Measurements from ENCODE around the gene CIC. TPM values are rescaled to one million over a fixed set of nuclear protein-coding genes. Genes with fewer than 3 reads are reported as not detected.

CIC gene
- polyA plus RNA-seq (2013, experiment 1 of 2) = 55.2 TPM
- 52.0 TPM for polyA plus RNA-seq (2013, experiment 2 of 2)

- no peak within 1 kb of the TSS for H3K23ac ChIP-seq (ENCODE audit: low read length in 2 of 2)
- peak within 1 kb of the TSS; percentile 81 for H3K4me2 ChIP-seq (ENCODE audit: low read length, poor library complexity, severe bottlenecking)
- H2BK12ac ChIP-seq (ENCODE audit: low read length in 2 of 2) = peak within 1 kb of the TSS; percentile 87 to 92
- H2BK120ac ChIP-seq (ENCODE audit: low read depth, low read length) = peak within 1 kb of the TSS; percentile 99
- H2BK15ac ChIP-seq (ENCODE audit: low read depth, poor library complexity, severe bottlenecking) = peak within 1 kb of the TSS; percentile 95
- H2AFZ ChIP-seq (ENCODE audit: low read depth, low read length) = peak within 1 kb of the TSS; percentile 87
- peak; percentile 100 for DNase-seq
- 1% methylated on average over 52 of the region's 52 CpGs for WGBS
- H3K36me3 ChIP-seq (ENCODE audit: control insufficient read depth in 1 of 2, insufficient read depth in 2 of 2, low read depth in 1 of 2, low read length in 2 of 2) = peaks cover 18 to 26% of the 10 kb centered on the region in 2 experiments
- H3K4ac ChIP-seq (ENCODE audit: low read depth in 1 of 2, low read length in 2 of 2) = peak within 1 kb of the TSS; percentile 96
- peaks cover 37% of the 10 kb centered on the region for H3K4me1 ChIP-seq (ENCODE audit: control insufficient read depth, insufficient read depth, low read depth, low read length)
- no peaks in the 10 kb centered on the region for H3K27me3 ChIP-seq (ENCODE audit: control insufficient read depth in 1 of 2, insufficient read depth in 1 of 2, low read length in 2 of 2)
- H3K4me3 ChIP-seq (ENCODE audit: insufficient read depth in 1 of 2, low read depth in 1 of 2, low read length in 2 of 2) = peak within 1 kb of the TSS; percentile 67 to 96
- H3K9me3 ChIP-seq (ENCODE audit: control insufficient read depth, low read length) = no peaks in the 10 kb centered on the region
- H3K27ac ChIP-seq (ENCODE audit: low read length, poor library complexity, severe bottlenecking) = peak within 1 kb of the TSS; percentile 100
- H3K14ac ChIP-seq (ENCODE audit: low read length in 2 of 2) = peak within 1 kb of the TSS in 1 of 2 experiments; percentile 93
- H2AK5ac ChIP-seq (ENCODE audit: low read length, severe bottlenecking) = peak within 1 kb of the TSS; percentile 95
- peak within 1 kb of the TSS; percentile 99 for H2BK5ac ChIP-seq (ENCODE audit: low read depth, low read length, poor library complexity, severe bottlenecking)
- H3K79me1 ChIP-seq (replicated peaks; ENCODE audit: low read length, poor library complexity, severe bottlenecking) = peaks cover 1% of the 10 kb centered on the region
- H3K9ac ChIP-seq (ENCODE audit: low read length) = peak within 1 kb of the TSS; percentile 98
- peak within 1 kb of the TSS; percentile 93 for H4K8ac ChIP-seq (ENCODE audit: low read length)
- H3K18ac ChIP-seq (ENCODE audit: low read depth in 1 of 2, low read length in 2 of 2) = peak within 1 kb of the TSS; percentile 93 to 98
- H4K91ac ChIP-seq (ENCODE audit: low read length) = peak within 1 kb of the TSS; percentile 94
Measured at GRCh38 chr19:42268704-42269477, at the start of gene CIC. Gene CIC (plus strand): TSS chr19:42269252. CDS start chr19:42271784, 2,532 bp downstream.

GRCh38 chr19:42219812-42220750 is 49.0 kb upstream of the CIC start, which contains the start of gene ZNF526:
Gene ZNF526 (plus strand): TSS chr19:42220312. CDS start chr19:42224404, 4,092 bp downstream.
- Histone ChIP-seq H3K4me1 (ENCODE audit: control insufficient read depth, insufficient read depth, low read depth, low read length) (peaks cover 28% of the 10 kb centered on the region), H2AFZ (ENCODE audit: low read depth, low read length) (peak within 1 kb of the TSS; percentile 19), H3K23ac (ENCODE audit: low read length in 2 of 2) (peak within 1 kb of the TSS in 1 of 2 experiments; percentile 19), H3K27ac (ENCODE audit: low read length, poor library complexity, severe bottlenecking) (peak within 1 kb of the TSS; percentile 75), H3K18ac (ENCODE audit: low read depth in 1 of 2, low read length in 2 of 2) (peak within 1 kb of the TSS; percentile 82 to 92), H2BK5ac (ENCODE audit: low read depth, low read length, poor library complexity, severe bottlenecking) (peak within 1 kb of the TSS; percentile 3), H3K9me3 (ENCODE audit: control insufficient read depth, low read length) (no peaks in the 10 kb centered on the region), H3K4me3 (ENCODE audit: insufficient read depth in 1 of 2, low read depth in 1 of 2, low read length in 2 of 2) (peak within 1 kb of the TSS; percentile 87 to 96), H2BK15ac (ENCODE audit: low read depth, poor library complexity, severe bottlenecking) (no peak within 1 kb of the TSS), H3K9ac (ENCODE audit: low read length) (peak within 1 kb of the TSS; percentile 91), H2BK12ac (ENCODE audit: low read length in 2 of 2) (no peak within 1 kb of the TSS), H3K4me2 (ENCODE audit: low read length, poor library complexity, severe bottlenecking) (peak within 1 kb of the TSS; percentile 71), H3K36me3 (ENCODE audit: control insufficient read depth in 1 of 2, insufficient read depth in 2 of 2, low read depth in 1 of 2, low read length in 2 of 2) (peaks cover 18 to 21% of the 10 kb centered on the region in 2 experiments), H3K4ac (ENCODE audit: low read depth in 1 of 2, low read length in 2 of 2) (peak within 1 kb of the TSS; percentile 74 to 76), H4K8ac (ENCODE audit: low read length) (peak within 1 kb of the TSS; percentile 50), H4K91ac (ENCODE audit: low read length) (peak within 1 kb of the TSS; percentile 20), H3K79me1 (replicated peaks; ENCODE audit: low read length, poor library complexity, severe bottlenecking) (peaks cover 29% of the 10 kb centered on the region), H2AK5ac (ENCODE audit: low read length, severe bottlenecking) (no peak within 1 kb of the TSS), H2BK120ac (ENCODE audit: low read depth, low read length) (no peak within 1 kb of the TSS), H3K27me3 (ENCODE audit: control insufficient read depth in 1 of 2, insufficient read depth in 1 of 2, low read length in 2 of 2) (no peaks in the 10 kb centered on the region), H3K14ac (ENCODE audit: low read length in 2 of 2) (peak within 1 kb of the TSS in 1 of 2 experiments; percentile 91)
- peak; percentile 98 for DNase-seq
- WGBS = under 1% methylated on average over 49 of the region's 53 CpGs

- 1% methylated on average over 6 of the region's 6 CpGs for WGBS
- no peak overlapping the region for H2AFZ ChIP-seq (ENCODE audit: low read depth, low read length)
- H3K4me3 ChIP-seq (ENCODE audit: insufficient read depth in 1 of 2, low read depth in 1 of 2, low read length in 2 of 2) = peak overlapping the region; percentile 87 to 96
- H4K91ac ChIP-seq (ENCODE audit: low read length) = no peak overlapping the region
- H2AK5ac ChIP-seq (ENCODE audit: low read length, severe bottlenecking) = no peak overlapping the region
- peak overlapping the region; percentile 91 for H3K9ac ChIP-seq (ENCODE audit: low read length)
- peak overlapping the region in 1 of 2 experiments; percentile 74 for H3K4ac ChIP-seq (ENCODE audit: low read depth in 1 of 2, low read length in 2 of 2)
- H3K4me1 ChIP-seq (ENCODE audit: control insufficient read depth, insufficient read depth, low read depth, low read length) = peaks cover 27% of the 10 kb centered on the region
- H2BK120ac ChIP-seq (ENCODE audit: low read depth, low read length) = no peak overlapping the region
- H3K79me1 ChIP-seq (replicated peaks; ENCODE audit: low read length, poor library complexity, severe bottlenecking) = peaks cover 29% of the 10 kb centered on the region
- no peaks in the 10 kb centered on the region for H3K9me3 ChIP-seq (ENCODE audit: control insufficient read depth, low read length)
- H3K27ac ChIP-seq (ENCODE audit: low read length, poor library complexity, severe bottlenecking) = peak overlapping the region; percentile 59
- no peak overlapping the region for H2BK15ac ChIP-seq (ENCODE audit: low read depth, poor library complexity, severe bottlenecking)
- peak overlapping the region; percentile 59 for H3K4me2 ChIP-seq (ENCODE audit: low read length, poor library complexity, severe bottlenecking)
- H3K36me3 ChIP-seq (ENCODE audit: control insufficient read depth in 1 of 2, insufficient read depth in 2 of 2, low read depth in 1 of 2, low read length in 2 of 2) = peaks cover 22 to 26% of the 10 kb centered on the region in 2 experiments
- peak overlapping the region; percentile 3 for H2BK5ac ChIP-seq (ENCODE audit: low read depth, low read length, poor library complexity, severe bottlenecking)
- no peak overlapping the region for H3K18ac ChIP-seq (ENCODE audit: low read depth in 1 of 2, low read length in 2 of 2)
- H3K23ac ChIP-seq (ENCODE audit: low read length in 2 of 2) = no peak overlapping the region
- H3K27me3 ChIP-seq (ENCODE audit: control insufficient read depth in 1 of 2, insufficient read depth in 1 of 2, low read length in 2 of 2) = no peaks in the 10 kb centered on the region
- H2BK12ac ChIP-seq (ENCODE audit: low read length in 2 of 2) = no peak overlapping the region
- H3K14ac ChIP-seq (ENCODE audit: low read length in 2 of 2) = no peak overlapping the region
- no peak for DNase-seq
- no peak overlapping the region for H4K8ac ChIP-seq (ENCODE audit: low read length)
Measured at GRCh38 chr19:42220751-42221097, 48.3 kb upstream of the CIC start.

Measured in mesenchymal stem cell (in vitro differentiated cells and primary cell).